ENCODE data around the gene NAALADL2.
"Not testable (repeated sequence)": the region's sequence is repeated elsewhere in the genome, so short reads cannot be mapped to it uniquely, and the experiment has no call there.

Gene NAALADL2

GRCh38 chr3:175511219-175511785 lies 652.2 kb downstream of the NAALADL2 start:
- H3K36me3 Mint-ChIP-seq (ENCODE audit: low read depth) = no peaks in the 10 kb centered on the region
- no peak overlapping the region for H3K4me3 Mint-ChIP-seq
- H3K4me1 Mint-ChIP-seq (ENCODE audit: low read depth) = no peaks in the 10 kb centered on the region
- no peak overlapping the region for H3K27ac Mint-ChIP-seq
- DNase-seq (ENCODE audit: low spot score) = no peak
- no peaks in the 10 kb centered on the region for H3K27me3 Mint-ChIP-seq (ENCODE audit: low read depth)
- H3K9me3 Mint-ChIP-seq = peaks cover 6% of the 10 kb centered on the region

GRCh38 chr3:175512700-175513099 lies 653.6 kb downstream of the NAALADL2 start:
- Mint-ChIP-seq H3K36me3 (ENCODE audit: low read depth) (no peaks in the 10 kb centered on the region), H3K27me3 (ENCODE audit: low read depth) (no peaks in the 10 kb centered on the region), H3K4me3 (no peak overlapping the region), H3K4me1 (ENCODE audit: low read depth) (no peaks in the 10 kb centered on the region), H3K9me3 (peaks cover 6% of the 10 kb centered on the region), H3K27ac (no peak overlapping the region)
- DNase-seq (ENCODE audit: low spot score) = no peak

- Mint-ChIP-seq H3K27ac (no peak overlapping the region), H3K4me3 (no peak overlapping the region), H3K4me1 (ENCODE audit: low read depth) (no peaks in the 10 kb centered on the region), H3K36me3 (ENCODE audit: low read depth) (no peaks in the 10 kb centered on the region), H3K27me3 (ENCODE audit: low read depth) (no peaks in the 10 kb centered on the region), H3K9me3 (peaks cover 4% of the 10 kb centered on the region)
- no peak for DNase-seq (ENCODE audit: low spot score)
Measured at GRCh38 chr3:175518459-175518858, 659.3 kb downstream of the NAALADL2 start.

- no peaks in the 10 kb centered on the region for H3K36me3 Mint-ChIP-seq (ENCODE audit: low read depth)
- no peak for DNase-seq (ENCODE audit: low spot score)
- no peaks in the 10 kb centered on the region for H3K27me3 Mint-ChIP-seq (ENCODE audit: low read depth)
- no peak overlapping the region for H3K4me3 Mint-ChIP-seq
- H3K9me3 Mint-ChIP-seq = peaks cover 4% of the 10 kb centered on the region
- peaks cover 2% of the 10 kb centered on the region for H3K4me1 Mint-ChIP-seq (ENCODE audit: low read depth)
- no peak overlapping the region for H3K27ac Mint-ChIP-seq
Measured at GRCh38 chr3:175521406-175521805, 662.3 kb downstream of the NAALADL2 start.

GRCh38 chr3:175526191-175526590 lies 667.1 kb downstream of the NAALADL2 start:
- no peaks in the 10 kb centered on the region for H3K27me3 Mint-ChIP-seq (ENCODE audit: low read depth)
- no peaks in the 10 kb centered on the region for H3K9me3 Mint-ChIP-seq
- no peaks in the 10 kb centered on the region for H3K36me3 Mint-ChIP-seq (ENCODE audit: low read depth)
- no peak overlapping the region for H3K27ac Mint-ChIP-seq
- peak overlapping the region; percentile 38 for H3K4me3 Mint-ChIP-seq
- DNase-seq (ENCODE audit: low spot score) = no peak
- H3K4me1 Mint-ChIP-seq (ENCODE audit: low read depth) = peaks cover 3% of the 10 kb centered on the region

GRCh38 chr3:175526609-175527280 lies 667.6 kb downstream of the NAALADL2 start:
- Mint-ChIP-seq H3K27me3 (ENCODE audit: low read depth) (no peaks in the 10 kb centered on the region), H3K4me1 (ENCODE audit: low read depth) (peaks cover 3% of the 10 kb centered on the region), H3K27ac (no peak overlapping the region), H3K36me3 (ENCODE audit: low read depth) (no peaks in the 10 kb centered on the region), H3K4me3 (peak overlapping the region; percentile 38), H3K9me3 (no peaks in the 10 kb centered on the region)
- DNase-seq (ENCODE audit: low spot score) = no peak

GRCh38 chr3:175528693-175529092 lies 669.6 kb downstream of the NAALADL2 start:
- H3K4me3 Mint-ChIP-seq; H3K9me3 Mint-ChIP-seq; H3K36me3 Mint-ChIP-seq (ENCODE audit: low read depth); H3K27me3 Mint-ChIP-seq (ENCODE audit: low read depth); H3K4me1 Mint-ChIP-seq (ENCODE audit: low read depth); DNase-seq (ENCODE audit: low spot score); H3K27ac Mint-ChIP-seq: not testable (repeated sequence)

GRCh38 chr3:175535351-175535750 lies 676.2 kb downstream of the NAALADL2 start:
- Mint-ChIP-seq H3K4me3 (no peak overlapping the region), H3K36me3 (ENCODE audit: low read depth) (no peaks in the 10 kb centered on the region), H3K9me3 (no peaks in the 10 kb centered on the region), H3K27ac (no peak overlapping the region), H3K4me1 (ENCODE audit: low read depth) (no peaks in the 10 kb centered on the region), H3K27me3 (ENCODE audit: low read depth) (no peaks in the 10 kb centered on the region)
- DNase-seq (ENCODE audit: low spot score) = no peak

- no peaks in the 10 kb centered on the region for H3K36me3 Mint-ChIP-seq (ENCODE audit: low read depth)
- peaks cover 9% of the 10 kb centered on the region for H3K9me3 Mint-ChIP-seq
- no peak overlapping the region for H3K4me3 Mint-ChIP-seq
- no peaks in the 10 kb centered on the region for H3K27me3 Mint-ChIP-seq (ENCODE audit: low read depth)
- H3K27ac Mint-ChIP-seq = no peak overlapping the region
- DNase-seq (ENCODE audit: low spot score) = no peak
- no peaks in the 10 kb centered on the region for H3K4me1 Mint-ChIP-seq (ENCODE audit: low read depth)
Measured at GRCh38 chr3:175546115-175546514, 687.0 kb downstream of the NAALADL2 start.

GRCh38 chr3:175552929-175553328 lies 693.8 kb downstream of the NAALADL2 start:
- H3K27ac Mint-ChIP-seq = no peak overlapping the region
- no peaks in the 10 kb centered on the region for H3K4me1 Mint-ChIP-seq (ENCODE audit: low read depth)
- no peaks in the 10 kb centered on the region for H3K27me3 Mint-ChIP-seq (ENCODE audit: low read depth)
- H3K36me3 Mint-ChIP-seq (ENCODE audit: low read depth) = no peaks in the 10 kb centered on the region
- H3K4me3 Mint-ChIP-seq = no peak overlapping the region
- peaks cover 5% of the 10 kb centered on the region for H3K9me3 Mint-ChIP-seq
- DNase-seq (ENCODE audit: low spot score) = no peak

GRCh38 chr3:175554801-175555200 lies 695.7 kb downstream of the NAALADL2 start:
- H3K36me3 Mint-ChIP-seq (ENCODE audit: low read depth) = no peaks in the 10 kb centered on the region
- no peaks in the 10 kb centered on the region for H3K4me1 Mint-ChIP-seq (ENCODE audit: low read depth)
- no peak overlapping the region for H3K4me3 Mint-ChIP-seq
- DNase-seq (ENCODE audit: low spot score) = no peak
- H3K27me3 Mint-ChIP-seq (ENCODE audit: low read depth) = no peaks in the 10 kb centered on the region
- peaks cover 11% of the 10 kb centered on the region for H3K9me3 Mint-ChIP-seq
- no peak overlapping the region for H3K27ac Mint-ChIP-seq

GRCh38 chr3:175558261-175558660 lies 699.1 kb downstream of the NAALADL2 start:
- no peak for DNase-seq (ENCODE audit: low spot score)
- H3K4me3 Mint-ChIP-seq = no peak overlapping the region
- H3K4me1 Mint-ChIP-seq (ENCODE audit: low read depth) = no peaks in the 10 kb centered on the region
- no peaks in the 10 kb centered on the region for H3K36me3 Mint-ChIP-seq (ENCODE audit: low read depth)
- peaks cover 21% of the 10 kb centered on the region for H3K9me3 Mint-ChIP-seq
- no peak overlapping the region for H3K27ac Mint-ChIP-seq
- H3K27me3 Mint-ChIP-seq (ENCODE audit: low read depth) = no peaks in the 10 kb centered on the region

GRCh38 chr3:175564363-175564762 lies 705.2 kb downstream of the NAALADL2 start:
- no peak for DNase-seq (ENCODE audit: low spot score)
- Mint-ChIP-seq H3K36me3 (ENCODE audit: low read depth) (no peaks in the 10 kb centered on the region), H3K4me1 (ENCODE audit: low read depth) (no peaks in the 10 kb centered on the region), H3K9me3 (peaks cover 15% of the 10 kb centered on the region), H3K4me3 (no peak overlapping the region), H3K27me3 (ENCODE audit: low read depth) (no peaks in the 10 kb centered on the region), H3K27ac (no peak overlapping the region)

- H3K4me3 Mint-ChIP-seq = no peak overlapping the region
- H3K27me3 Mint-ChIP-seq (ENCODE audit: low read depth) = no peaks in the 10 kb centered on the region
Measured at GRCh38 chr3:175571096-175571495, 712.0 kb downstream of the NAALADL2 start.

GRCh38 chr3:175573226-175573625 lies 714.1 kb downstream of the NAALADL2 start:
- no peaks in the 10 kb centered on the region for H3K4me1 Mint-ChIP-seq (ENCODE audit: low read depth)
- H3K4me3 Mint-ChIP-seq = no peak overlapping the region
- H3K36me3 Mint-ChIP-seq (ENCODE audit: low read depth) = no peaks in the 10 kb centered on the region
- H3K27ac Mint-ChIP-seq = no peak overlapping the region
- H3K9me3 Mint-ChIP-seq = no peaks in the 10 kb centered on the region
- no peaks in the 10 kb centered on the region for H3K27me3 Mint-ChIP-seq (ENCODE audit: low read depth)
- DNase-seq (ENCODE audit: low spot score) = no peak

More at GRCh38 chr3:175571096-175571495, 712.0 kb downstream of the NAALADL2 start:
- no peak for DNase-seq (ENCODE audit: low spot score)
- Mint-ChIP-seq H3K9me3 (peaks cover 3% of the 10 kb centered on the region), H3K4me1 (ENCODE audit: low read depth) (no peaks in the 10 kb centered on the region), H3K27ac (no peak overlapping the region), H3K36me3 (ENCODE audit: low read depth) (no peaks in the 10 kb centered on the region)

Data from T-helper 2 cell treated with Interferon-gamma antibody and Interleukin-4, amounts not matched to agents 5 μg/mL and 100 μg/mL, for 36 hours (primary cell).